Measurements from ENCODE around the gene ATP8A2. TPM values are rescaled to one million over a fixed set of nuclear protein-coding genes. Genes with fewer than 3 reads are reported as not detected.
"Not testable (repeated sequence)": the region's sequence is repeated elsewhere in the genome, so short reads cannot be mapped to it uniquely, and the experiment has no call there.

The ATP8A2 gene
- total RNA-seq, 4 donors from 2014 or later = 0.16 to 0.54 (median 0.26) TPM

- Histone ChIP-seq H3K4me1 (peaks cover 0 to 13% (median 3%) of the 10 kb centered on the region in 3 donors), H3K9me3 (peaks cover 0 to 5% (median 0%) of the 10 kb centered on the region in 3 donors), H3K27me3 (no peaks in the 10 kb centered on the region), H3K36me3 (no peaks in the 10 kb centered on the region), H3K4me3 (no peak overlapping the region), H3K27ac (no peak overlapping the region)
- no peak for ATAC-seq
- 32 to 43% methylated on average over 3 of the region's 10 CpGs for whole genome bisulfite sequencing, 2 donors (ENCODE audit: low coverage in 1 of 2)
- TF ChIP-seq EP300 (IDR thresholded peaks at IDR 0.05) (no peak), CTCF (IDR thresholded peaks at IDR 0.05) (no peak), POLR2AphosphoS5 (IDR thresholded peaks at IDR 0.05) (no peak), POLR2A (IDR thresholded peaks at IDR 0.05) (no peak)
Observed at GRCh38 chr13:25819856-25820530, 448.2 kb downstream of the ATP8A2 start.

GRCh38 chr13:25821776-25822175 lies 450.0 kb downstream of the ATP8A2 start:
- TF ChIP-seq POLR2A (IDR thresholded peaks at IDR 0.05) (no peak), POLR2AphosphoS5 (IDR thresholded peaks at IDR 0.05) (no peak), CTCF (IDR thresholded peaks at IDR 0.05) (no peak), EP300 (IDR thresholded peaks at IDR 0.05) (no peak)
- no peak for ATAC-seq
- H3K36me3 ChIP-seq = no peaks in the 10 kb centered on the region
- H3K4me1 ChIP-seq = peaks cover 0 to 13% (median 3%) of the 10 kb centered on the region in 3 donors
- no peaks in the 10 kb centered on the region for H3K27me3 ChIP-seq
- H3K27ac ChIP-seq = no peak overlapping the region
- peaks cover 0 to 5% (median 0%) of the 10 kb centered on the region in 3 donors for H3K9me3 ChIP-seq
- H3K4me3 ChIP-seq = no peak overlapping the region

- H3K36me3 ChIP-seq, H3K9me3 ChIP-seq, H3K4me1 ChIP-seq, ATAC-seq, H3K27ac ChIP-seq, H3K27me3 ChIP-seq, H3K4me3 ChIP-seq: not testable (repeated sequence)
- 84 to 87% methylated on average over 3 to 7 of the region's 9 CpGs for whole genome bisulfite sequencing, 2 donors (ENCODE audit: low coverage in 1 of 2)
Observed at GRCh38 chr13:25827221-25827620, 455.4 kb downstream of the ATP8A2 start.

- Histone ChIP-seq H3K27ac (no peak overlapping the region), H3K4me1 (no peaks in the 10 kb centered on the region), H3K36me3 (no peaks in the 10 kb centered on the region), H3K4me3 (no peak overlapping the region), H3K27me3 (no peaks in the 10 kb centered on the region), H3K9me3 (peaks cover 0 to 5% (median 0%) of the 10 kb centered on the region in 3 donors)
- no peak for ATAC-seq
- WGBS, 2 donors (ENCODE audit: low coverage in 1 of 2) = 67 to 69% methylated on average over 5 of the region's 5 CpGs
- TF ChIP-seq POLR2A (IDR thresholded peaks at IDR 0.05) = no peak
Observed at GRCh38 chr13:25827831-25828465, 456.2 kb downstream of the ATP8A2 start.

- Histone ChIP-seq H3K4me1 (no peaks in the 10 kb centered on the region), H3K27me3 (no peaks in the 10 kb centered on the region), H3K36me3 (no peaks in the 10 kb centered on the region), H3K4me3 (no peak overlapping the region), H3K27ac (no peak overlapping the region), H3K9me3 (no peaks in the 10 kb centered on the region)
- ATAC-seq = no peak
- 63 to 91% methylated on average over 1 of the region's 1 CpG for WGBS, 2 donors (ENCODE audit: low coverage in 1 of 2)
- TF ChIP-seq POLR2AphosphoS5 (IDR thresholded peaks at IDR 0.05) = no peak
- no peak for TF ChIP-seq EP300 (IDR thresholded peaks at IDR 0.05)
- no peak for TF ChIP-seq POLR2A (IDR thresholded peaks at IDR 0.05)
- TF ChIP-seq CTCF (IDR thresholded peaks at IDR 0.05) = no peak
Observed at GRCh38 chr13:25833761-25834160, 462.0 kb downstream of the ATP8A2 start.
